Thoracic aorta endothelial cell (primary cell): ENCODE data around the gene C3orf62. TPM values are rescaled to one million over a fixed set of nuclear protein-coding genes. Genes with fewer than 3 reads are reported as not detected.

Source experiments
- small RNA-seq: library from RNA; depleted of rRNA; stranded (forward); fragments of <200 nt; gene quantifications from one replicate; pipeline ENCODE3, GENCODE V24; 2012
- total RNA-seq: library from RNA; depleted of rRNA; stranded (reverse); fragments of >200 nt; gene quantifications from 2 replicates; pipeline ENCODE4 v1.2.3, GENCODE V29; 2012

Gene C3orf62
- total RNA-seq = 1.4 and 2.1 TPM in 2 replicates

GRCh38 chr3:49276475-49277382, at the start of gene C3orf62:
C3orf62 (minus strand) TSS chr3:49277232; CDS start chr3:49276872, 360 bp downstream.

Small RNA genes within 50 kb of the gene (small RNA-seq; reads per million reads assigned to genes)
- gene AC121247.2 = not detected
- not detected for gene MIR4271
- not detected for gene RF00019

Other genes with a start within 250 kb of the C3orf62 start
- gene IMPDH2, start 247.8 kb downstream of the C3orf62 start, total RNA-seq = 270 and 275 TPM in 2 replicates
- 137 and 168 TPM in 2 replicates for gene QRICH1, start 183.2 kb downstream of the C3orf62 start, total RNA-seq
- 312 and 318 TPM in 2 replicates for gene QARS1, start 172.5 kb downstream of the C3orf62 start, total RNA-seq
- gene USP19, start 156.4 kb downstream of the C3orf62 start, total RNA-seq = 26.2 and 35.1 TPM in 2 replicates
- gene LAMB2, start 144.2 kb downstream of the C3orf62 start, total RNA-seq = 189 and 254 TPM in 2 replicates
- gene CCDC71, start 110.9 kb downstream of the C3orf62 start, total RNA-seq = 18.4 and 22.1 TPM in 2 replicates
- gene KLHDC8B, start 105.6 kb downstream of the C3orf62 start, total RNA-seq = 9.7 and 14.0 TPM in 2 replicates
- gene USP4, start 62.8 kb upstream of the C3orf62 start, total RNA-seq = 36.5 and 44.4 TPM in 2 replicates
- gene GPX1, start 81.1 kb upstream of the C3orf62 start, total RNA-seq = 363 and 403 TPM in 2 replicates
- gene RHOA, start 134.7 kb upstream of the C3orf62 start, total RNA-seq = 680 and 866 TPM in 2 replicates
- 18.6 and 21.7 TPM in 2 replicates for gene TCTA, start 135.2 kb upstream of the C3orf62 start, total RNA-seq
- 0.65 and 0.66 TPM in 2 replicates for gene AMT, start 145.2 kb upstream of the C3orf62 start, total RNA-seq
- gene NICN1, start 152.1 kb upstream of the C3orf62 start, total RNA-seq = 5.5 and 6.0 TPM in 2 replicates
- 60.4 and 84.3 TPM in 2 replicates for gene DAG1, start 193.0 kb upstream of the C3orf62 start, total RNA-seq